Left ventricle myocardium inferior (tissue), 1 donor: Measurements from ENCODE around the gene MITF. TPM values are rescaled to one million over a fixed set of nuclear protein-coding genes. Genes with fewer than 3 reads are reported as not detected.
A peak's percentile ranks its signal among the peaks of the same experiment; 100 is the strongest.
"Not testable (repeated sequence)": the region's sequence is repeated elsewhere in the genome, so short reads cannot be mapped to it uniquely, and the experiment has no call there.

Experiments used
- DNase-seq: peaks from one replicate; pipeline ENCODE4 v3.0.0-alpha.2; 2020
- H3K27ac ChIP-seq: fragments of 200-600 bp; replicated peaks from 2 replicates; pipeline ENCODE4 v1.8.0; 2021
- H3K27me3 ChIP-seq: fragments of 200-600 bp; 2 replicates; pipeline ENCODE4 v1.8.0; 2021; ENCODE audit warnings: low read depth
- H3K36me3 ChIP-seq: fragments of 200-600 bp; 2 replicates; pipeline ENCODE4 v1.8.0; 2021
- H3K4me1 ChIP-seq: fragments of 200-600 bp; 2 replicates; pipeline ENCODE4 v1.8.0; 2021
- H3K4me3 ChIP-seq: fragments of 200-600 bp; 2 replicates; pipeline ENCODE4 v1.8.0; 2021; ENCODE audit warnings: mild to moderate bottlenecking, moderate library complexity
- H3K9me3 ChIP-seq: fragments of 200-600 bp; replicated peaks from 2 replicates; pipeline ENCODE4 v1.8.0; 2021
- CTCF ChIP-seq: fragments of 200-600 bp; IDR thresholded peaks from 2 replicates; pipeline ENCODE4 v1.8.0; 2021; ENCODE audit warnings: antibody characterized with exemption, mild to moderate bottlenecking, borderline replicate concordance
- intact Hi-C: fragments of 100-400 bp; cut with micrococcal nuclease; formaldehyde crosslinking; loops from one replicate; pipeline ENCODE4 v1.11.0; 2022
- total RNA-seq: library from RNA; stranded (reverse); fragmentation: NEBNext Ultra II Directional; extraction: Animal tissue kit (Norgen Biotek cat#: 25700); gene quantifications from one replicate; pipeline ENCODE4 v1.2.1, GENCODE V29; 2021
- donor health status: DM: no; HTN: yes; CAD: no; lungs with severe emphysema.

The MITF gene
- total RNA-seq, 1 donor from 2014 or later: 81.9 TPM

GRCh38 chr3:69787436-69788168, 48.3 kb downstream of the MITF start:
- no peak for TF ChIP-seq CTCF
- no peaks in the 10 kb centered on the region for H3K36me3 ChIP-seq
- no peak for DNase-seq
- intact Hi-C loops: no loop called here
- peak overlapping the region; percentile 76 for H3K27ac ChIP-seq
- H3K9me3 ChIP-seq: no peaks in the 10 kb centered on the region
- H3K4me1 ChIP-seq: peaks cover 87% of the 10 kb centered on the region
- H3K27me3 ChIP-seq: no peaks in the 10 kb centered on the region
- H3K4me3 ChIP-seq: no peak overlapping the region

GRCh38 chr3:69791106-69791505, 51.8 kb downstream of the MITF start:
- Histone ChIP-seq H3K4me3 (peak overlapping the region; percentile 4), H3K27me3 (no peaks in the 10 kb centered on the region), H3K4me1 (peaks cover 67% of the 10 kb centered on the region), H3K9me3 (no peaks in the 10 kb centered on the region), H3K36me3 (no peaks in the 10 kb centered on the region), H3K27ac (peak overlapping the region; percentile 62)
- no peak for TF ChIP-seq CTCF
- intact Hi-C loops: loop anchor here (5.0 kb wide), 1 partner anchor 99 kb away; no protein-coding TSS in a partner anchor
- DNase-seq: peak; percentile 72

- H3K27me3 ChIP-seq: no peaks in the 10 kb centered on the region
- no peaks in the 10 kb centered on the region for H3K36me3 ChIP-seq
- H3K4me3 ChIP-seq: peak overlapping the region; percentile 4
- no peak for DNase-seq
- peak; percentile 60 for TF ChIP-seq CTCF
- intact Hi-C loops: loop anchor here (5.0 kb wide), 1 partner anchor 100 kb away; no protein-coding TSS in a partner anchor
- H3K9me3 ChIP-seq: no peaks in the 10 kb centered on the region
- H3K4me1 ChIP-seq: peaks cover 63% of the 10 kb centered on the region
- peak overlapping the region; percentile 62 for H3K27ac ChIP-seq
These were observed 52.7 kb downstream of the MITF start for GRCh38 chr3:69791919-69792399.

GRCh38 chr3:69796126-69796525, 56.9 kb downstream of the MITF start:
- H3K9me3 ChIP-seq, H3K36me3 ChIP-seq, H3K27ac ChIP-seq, intact Hi-C loops, H3K4me3 ChIP-seq, H3K27me3 ChIP-seq, DNase-seq: not testable (repeated sequence)
- H3K4me1 ChIP-seq: peaks cover 58% of the 10 kb centered on the region

- TF ChIP-seq CTCF: no peak
- Histone ChIP-seq H3K27me3 (no peaks in the 10 kb centered on the region), H3K27ac (no peak overlapping the region), H3K9me3 (no peaks in the 10 kb centered on the region), H3K36me3 (no peaks in the 10 kb centered on the region), H3K4me1 (peaks cover 21% of the 10 kb centered on the region), H3K4me3 (no peak overlapping the region)
- no peak for DNase-seq
- intact Hi-C loops: no loop called here
These were observed 64.5 kb downstream of the MITF start for GRCh38 chr3:69803681-69804270.

GRCh38 chr3:69805491-69805890, 66.2 kb downstream of the MITF start:
- no peak for TF ChIP-seq CTCF
- H3K9me3 ChIP-seq: no peaks in the 10 kb centered on the region
- no peaks in the 10 kb centered on the region for H3K36me3 ChIP-seq
- intact Hi-C loops: no loop called here
- peaks cover 27% of the 10 kb centered on the region for H3K4me1 ChIP-seq
- H3K27me3 ChIP-seq: no peaks in the 10 kb centered on the region
- DNase-seq: no peak
- no peak overlapping the region for H3K4me3 ChIP-seq
- no peak overlapping the region for H3K27ac ChIP-seq
